Measurements from ENCODE around the gene ABHD17C.

- TF ChIP-seq PHF8 (conservative IDR thresholded peaks at IDR 0.05; ENCODE audit: low read depth, low read length) (no peak), USF2 (IDR thresholded peaks at IDR 0.05; ENCODE audit: low read length) (no peak), EP300 (IDR thresholded peaks at IDR 0.05; ENCODE audit: borderline replicate concordance in 1 of 2, low read depth in 2 of 2, low read length in 2 of 2) (no peak), JUN (IDR thresholded peaks at IDR 0.05; ENCODE audit: low read depth, low read length) (no peak), ATF3 (IDR thresholded peaks at IDR 0.05; ENCODE audit: insufficient read depth, low read depth, low read length) (no peak), KDM1A (IDR thresholded peaks at IDR 0.05; ENCODE audit: borderline replicate concordance, low read length) (no peak), RAD21 (IDR thresholded peaks at IDR 0.05 in 1 of 2, conservative IDR thresholded peaks at IDR 0.05 in 1 of 2; ENCODE audit: low read depth in 2 of 2, low read length in 2 of 2) (no peak)
These were observed 3.6 kb downstream of the ABHD17C start for GRCh38 chr15:80698676-80699075.

All from H1 (cell line).